ENCODE results near the gene AGT.
"Not testable (repeated sequence)": the region's sequence is repeated elsewhere in the genome, so short reads cannot be mapped to it uniquely, and the experiment has no call there.

Gene AGT

GRCh38 chr1:230707732-230708630, 5.9 kb downstream of the AGT start:
- no peak for DNase-seq (ENCODE audit: low read depth in 2 of 2)

- DNase-seq (ENCODE audit: low read depth in 2 of 2), result no peak
These were observed 6.8 kb downstream of the AGT start for GRCh38 chr1:230706887-230707731.

DNA sequence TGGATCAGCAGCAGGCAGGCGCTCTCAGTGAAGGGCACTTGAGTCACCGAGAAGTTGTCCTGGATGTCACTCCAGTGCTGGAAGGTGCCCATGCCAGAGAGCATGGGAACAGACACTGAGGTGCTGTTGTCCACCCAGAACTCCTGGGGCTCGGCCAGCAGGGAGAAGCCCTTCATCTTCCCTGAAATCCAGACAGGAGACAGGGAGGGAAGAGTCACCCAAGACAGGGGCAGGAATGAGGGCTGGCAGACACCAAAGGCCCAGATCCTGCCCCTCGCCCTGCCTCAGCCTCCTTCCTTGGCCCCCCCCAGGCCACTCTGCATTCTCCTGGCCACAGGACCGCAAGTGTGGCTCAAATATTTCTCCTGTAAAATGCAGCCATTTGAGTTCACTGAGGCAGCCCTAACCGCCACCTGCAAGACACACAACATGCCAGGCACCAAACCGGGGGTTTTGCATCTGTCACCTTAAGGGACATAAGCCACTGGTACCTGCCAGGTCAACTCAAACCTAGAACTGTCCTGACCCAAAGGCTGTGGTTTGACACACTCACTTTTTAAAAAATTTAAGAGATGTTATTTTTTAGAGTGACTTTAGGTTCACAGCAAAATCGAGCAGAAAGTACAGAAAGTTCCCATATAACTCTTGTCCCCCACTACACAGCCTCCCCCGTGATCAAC, 7.8 kb downstream of the AGT start:
- DNase-seq (ENCODE audit: low read depth in 2 of 2), result no peak

DNA sequence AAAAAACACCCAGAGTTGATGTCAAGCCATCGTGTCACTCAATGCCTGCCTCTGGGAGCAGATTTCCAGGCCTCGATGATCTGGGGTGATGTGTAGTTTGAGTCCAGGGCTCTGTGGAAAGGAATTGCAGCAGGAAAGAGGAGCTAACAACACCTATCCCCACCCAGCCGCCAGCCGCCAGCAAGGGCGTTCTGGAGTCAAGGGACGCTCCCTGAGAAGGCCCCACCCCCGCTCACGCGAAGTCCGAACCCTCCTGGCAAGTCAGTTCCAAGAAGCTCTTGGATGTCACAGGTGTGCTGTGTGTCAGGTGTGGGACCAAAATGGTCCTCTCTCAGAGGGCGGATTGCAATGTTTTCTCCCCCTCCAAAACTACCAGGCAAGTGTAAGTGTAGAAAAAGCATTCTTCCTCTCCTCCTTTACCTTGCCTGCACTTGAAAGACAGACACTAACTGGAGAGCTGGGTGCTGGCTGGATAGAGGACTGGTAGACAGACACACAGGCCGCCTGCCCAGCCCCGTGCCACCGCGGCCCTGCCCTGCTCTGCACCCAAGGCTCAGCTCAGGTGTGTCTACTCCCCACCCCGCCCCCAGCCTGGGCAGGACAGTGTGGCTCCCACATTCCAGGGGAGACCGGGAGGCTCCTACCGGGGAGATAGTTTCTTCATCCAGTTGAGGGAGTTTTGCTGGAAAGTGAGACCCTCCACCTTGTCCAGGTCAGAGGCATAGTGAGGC, 8.5 kb downstream of the AGT start:
- DNase-seq (ENCODE audit: low read depth in 2 of 2), result no peak

GRCh38 chr1:230704830-230705229, 9.1 kb downstream of the AGT start:
- DNase-seq (ENCODE audit: low read depth in 2 of 2), result no peak

GRCh38 chr1:230703679-230704385, 10.1 kb downstream of the AGT start:
- DNase-seq (ENCODE audit: low read depth in 2 of 2), result no peak

GRCh38 chr1:230702934-230703678, 10.8 kb downstream of the AGT start:
- DNase-seq (ENCODE audit: low read depth in 2 of 2), result no peak

- no peak for DNase-seq (ENCODE audit: low read depth in 2 of 2)
These were observed 11.8 kb downstream of the AGT start for GRCh38 chr1:230701895-230702768.

- no peak for DNase-seq (ENCODE audit: low read depth in 2 of 2)
These were observed 12.5 kb downstream of the AGT start for GRCh38 chr1:230701434-230701833.

GRCh38 chr1:230700132-230700531, 13.8 kb downstream of the AGT start:
- DNase-seq (ENCODE audit: low read depth in 2 of 2), result no peak

DNA sequence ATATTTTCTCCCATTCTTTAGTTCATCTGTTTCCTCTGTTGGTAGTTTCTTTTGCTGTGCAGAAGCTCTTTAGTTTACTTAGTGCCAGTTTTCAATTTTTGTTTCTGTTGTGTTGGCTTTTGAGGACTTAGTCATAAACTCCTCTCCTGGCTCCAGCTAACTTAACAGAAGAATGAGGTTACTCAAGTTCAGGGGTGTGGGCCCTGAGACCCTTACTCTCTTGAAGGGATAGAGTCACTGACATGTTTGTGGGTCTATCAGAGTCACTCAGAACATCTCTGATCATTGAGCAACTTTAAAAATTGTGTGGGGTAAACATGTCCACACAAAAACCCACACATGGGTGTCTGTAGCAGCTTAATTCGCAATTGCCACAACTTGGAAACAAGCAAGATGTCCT, 14.2 kb downstream of the AGT start:
- no peak for DNase-seq (ENCODE audit: low read depth in 2 of 2)

DNA sequence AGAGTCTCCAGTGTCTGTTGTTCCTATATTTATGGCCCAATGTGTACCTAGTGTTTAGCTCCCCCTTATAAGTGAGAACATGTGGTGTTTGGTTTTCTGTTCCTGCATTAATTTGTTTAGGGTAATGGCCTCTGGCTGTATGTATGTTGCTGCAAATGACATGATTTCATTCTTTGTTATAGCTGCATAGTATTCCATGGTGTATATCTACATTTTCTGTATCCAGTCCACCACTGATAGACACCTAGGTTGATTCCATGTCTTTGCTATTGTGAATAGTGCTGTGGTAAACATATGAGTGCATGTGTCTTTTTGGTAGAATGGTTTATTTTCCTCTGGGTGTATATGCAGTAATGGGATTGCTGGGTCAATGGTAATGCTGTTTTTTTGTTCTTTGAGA, 15.0 kb downstream of the AGT start:
- DNase-seq (ENCODE audit: low read depth in 2 of 2), result not testable (repeated sequence)

GRCh38 chr1:230698130-230698529, 15.8 kb downstream of the AGT start:
- DNase-seq (ENCODE audit: low read depth in 2 of 2), result no peak

DNA sequence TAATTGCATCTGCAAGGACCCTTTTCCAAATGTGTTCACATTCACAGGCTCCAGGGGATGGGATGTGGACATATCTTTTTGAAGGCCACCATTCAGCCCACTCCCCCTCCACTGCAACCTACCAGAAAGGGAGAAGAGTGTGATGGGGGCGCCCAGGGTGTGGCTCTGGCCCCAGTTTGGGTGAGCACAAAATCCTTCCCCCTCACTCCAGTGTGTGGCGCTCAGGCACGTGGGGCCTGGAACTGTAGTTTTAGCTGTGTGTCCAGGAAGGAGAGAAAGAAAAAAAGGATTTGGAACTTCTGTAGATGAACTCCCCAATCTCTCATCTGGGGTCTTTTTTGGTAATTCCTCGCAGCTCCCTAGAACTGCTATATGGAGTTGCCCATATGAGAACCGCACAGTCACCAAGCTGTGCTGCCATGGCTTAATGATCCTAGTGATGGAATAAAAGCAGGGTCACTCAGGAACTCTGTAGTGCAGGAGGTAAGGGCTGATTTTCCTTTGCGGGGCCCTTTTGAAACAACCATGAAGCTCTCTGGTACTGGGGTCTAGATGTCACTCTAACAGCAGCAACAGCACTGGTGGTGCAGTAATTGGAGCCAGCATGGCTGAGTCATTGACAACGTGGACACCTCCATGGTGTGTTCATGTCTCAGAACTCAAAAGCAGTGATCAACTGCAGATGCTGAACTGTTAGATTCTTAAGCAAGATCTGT, 17.0 kb downstream of the AGT start:
- DNase-seq (ENCODE audit: low read depth in 2 of 2), result no peak

DNA sequence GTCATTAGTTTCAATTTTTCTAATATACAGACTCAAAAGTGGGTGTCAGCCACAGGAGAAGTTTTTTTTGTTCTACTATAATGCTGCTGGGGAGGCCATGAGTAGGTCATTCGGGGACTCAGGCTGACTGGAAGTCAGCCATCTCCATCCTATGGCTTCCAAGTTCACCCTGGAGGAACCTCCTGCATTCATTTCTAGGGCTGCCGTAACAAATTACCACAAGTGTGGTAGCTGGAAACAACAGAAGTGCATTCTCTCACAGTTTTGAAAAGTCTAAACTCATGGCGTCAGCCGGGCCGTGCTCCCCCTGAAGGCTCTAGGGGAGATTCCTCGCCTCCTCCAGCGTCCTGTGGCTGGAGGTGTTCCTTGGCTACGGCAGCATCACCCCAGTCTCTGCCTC, 17.7 kb downstream of the AGT start:
- DNase-seq (ENCODE audit: low read depth in 2 of 2), result no peak

GRCh38 chr1:230694991-230695390, 18.9 kb downstream of the AGT start:
- no peak for DNase-seq (ENCODE audit: low read depth in 2 of 2)

DNA sequence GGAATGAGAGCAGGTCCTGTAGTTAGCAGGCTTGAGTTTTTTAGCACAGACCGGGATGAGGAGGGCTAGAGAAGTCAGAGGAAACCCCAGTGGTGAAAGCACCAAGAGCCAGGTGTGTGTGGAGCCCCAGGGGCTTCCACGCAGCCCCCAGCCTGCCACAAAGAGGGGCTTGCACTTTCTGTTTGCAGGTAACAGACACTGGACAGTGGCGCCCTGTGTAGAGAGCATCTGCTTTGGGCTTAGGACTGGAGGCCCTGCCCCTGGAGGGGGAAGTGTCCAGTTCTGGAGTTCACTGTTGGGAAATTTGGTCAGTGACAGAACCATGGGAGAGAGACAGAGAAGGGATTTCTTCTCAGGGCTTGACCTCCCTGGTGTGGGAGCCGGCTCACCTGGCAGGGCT, 19.5 kb downstream of the AGT start:
- no peak for DNase-seq (ENCODE audit: low read depth in 2 of 2)

GRCh38 chr1:230693777-230694176, 20.1 kb downstream of the AGT start:
- no peak for DNase-seq (ENCODE audit: low read depth in 2 of 2)

DNA sequence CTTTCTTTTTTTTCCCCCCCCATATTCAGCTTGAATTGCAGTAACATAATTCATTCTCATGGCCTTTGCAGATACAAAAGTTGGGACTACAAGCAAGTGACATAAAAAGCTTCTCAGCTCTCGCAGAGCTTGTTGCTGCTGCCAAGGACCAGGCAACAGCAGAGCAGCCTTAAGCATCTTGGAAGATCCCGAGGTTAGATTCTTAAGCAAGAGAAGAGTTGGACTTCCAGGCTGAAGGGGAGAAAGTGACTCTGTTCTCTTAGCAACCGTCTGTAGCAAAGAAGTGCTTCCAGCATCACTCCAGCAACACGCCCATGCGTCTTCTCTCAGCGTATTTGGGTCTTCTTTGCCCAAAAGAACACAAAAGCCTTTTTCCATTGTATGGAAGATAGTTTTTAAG, 20.7 kb downstream of the AGT start:
- DNase-seq (ENCODE audit: low read depth in 2 of 2), result no peak

Data from stimulated activated CD8-positive, alpha-beta memory T cell treated with anti-CD3 and anti-CD28 coated beads, Interleukin-2, amount 100 ng/mL, for 1 hour (primary cell).